C4-2B (cell line): Measurements from ENCODE around the gene LUM.

Experiments
- ZFX ChIP-seq: fragments of 450-650 bp; IDR thresholded peaks from 2 replicates; pipeline ENCODE4 v1.6.1; 2017
- TF ChIP-seq, protein P1 (sequence below): fragments of 450-650 bp; conservative IDR thresholded peaks from 2 replicates; pipeline ENCODE4 v1.5.1; 2017; ENCODE audit warnings: mild to moderate bottlenecking

DNA sequence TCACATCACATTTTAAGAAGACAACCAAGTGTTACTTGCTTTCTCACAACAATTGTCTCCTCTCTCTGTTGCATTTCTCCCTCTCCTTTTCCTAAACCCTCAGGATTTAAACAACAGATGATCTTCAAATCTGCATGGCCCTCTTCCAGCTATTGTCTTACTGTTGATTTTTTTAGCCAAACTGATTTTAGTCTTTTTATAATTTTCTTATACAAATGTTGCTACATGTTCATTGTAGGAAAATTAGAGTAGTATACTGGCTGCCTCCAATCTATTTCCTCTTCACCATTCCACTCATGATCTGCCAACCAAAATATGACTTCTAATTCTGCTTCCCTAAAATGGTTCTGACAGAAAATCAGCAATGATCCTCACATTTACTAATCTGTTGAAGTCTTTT, 52.1 kb downstream of the LUM start:
- TF ChIP-seq, protein P1, sequence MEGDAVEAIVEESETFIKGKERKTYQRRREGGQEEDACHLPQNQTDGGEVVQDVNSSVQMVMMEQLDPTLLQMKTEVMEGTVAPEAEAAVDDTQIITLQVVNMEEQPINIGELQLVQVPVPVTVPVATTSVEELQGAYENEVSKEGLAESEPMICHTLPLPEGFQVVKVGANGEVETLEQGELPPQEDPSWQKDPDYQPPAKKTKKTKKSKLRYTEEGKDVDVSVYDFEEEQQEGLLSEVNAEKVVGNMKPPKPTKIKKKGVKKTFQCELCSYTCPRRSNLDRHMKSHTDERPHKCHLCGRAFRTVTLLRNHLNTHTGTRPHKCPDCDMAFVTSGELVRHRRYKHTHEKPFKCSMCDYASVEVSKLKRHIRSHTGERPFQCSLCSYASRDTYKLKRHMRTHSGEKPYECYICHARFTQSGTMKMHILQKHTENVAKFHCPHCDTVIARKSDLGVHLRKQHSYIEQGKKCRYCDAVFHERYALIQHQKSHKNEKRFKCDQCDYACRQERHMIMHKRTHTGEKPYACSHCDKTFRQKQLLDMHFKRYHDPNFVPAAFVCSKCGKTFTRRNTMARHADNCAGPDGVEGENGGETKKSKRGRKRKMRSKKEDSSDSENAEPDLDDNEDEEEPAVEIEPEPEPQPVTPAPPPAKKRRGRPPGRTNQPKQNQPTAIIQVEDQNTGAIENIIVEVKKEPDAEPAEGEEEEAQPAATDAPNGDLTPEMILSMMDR: no peak
- no peak for TF ChIP-seq ZFX
